Stimulated activated naive CD8-positive, alpha-beta T cell treated with anti-CD3 and anti-CD28 coated beads, Interleukin-15, Interleukin-2, amounts not matched to agents 100 U/mL and 50 U/mL, for 24 hours (primary cell): ENCODE measurements around the gene COG5.
A peak's percentile ranks its signal among the peaks of the same experiment; 100 is the strongest.
"Not testable (repeated sequence)": the region's sequence is repeated elsewhere in the genome, so short reads cannot be mapped to it uniquely, and the experiment has no call there.

Experiments used
- ATAC-seq: fragments of 150-1000 bp; cut with Tn5 transposase; one replicate; pipeline ENCODE4 v1.10.0; 2021
- DNase-seq: peaks from one replicate; pipeline ENCODE4 v3.0.0; 2021

Gene COG5

DNA sequence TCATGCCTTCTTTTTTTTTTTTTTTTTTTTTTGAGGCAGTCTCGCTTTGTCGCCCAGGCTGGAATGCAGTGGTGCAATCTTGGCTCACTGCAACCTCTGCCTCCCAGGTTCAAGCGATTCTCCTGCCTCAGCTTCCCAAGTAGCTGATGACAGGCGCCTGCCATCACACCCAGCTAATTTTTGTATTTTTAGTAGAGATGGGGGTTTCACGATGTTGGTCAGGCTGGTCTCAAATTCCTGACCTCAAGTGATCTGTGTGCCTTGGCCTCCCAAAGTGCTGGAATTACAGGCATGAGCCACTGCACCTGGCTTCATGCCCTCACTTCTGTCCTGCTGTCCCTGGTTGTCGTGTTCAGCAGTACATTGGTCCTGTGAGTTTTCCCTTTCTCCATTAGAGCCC lies 342.9 kb downstream of the COG5 start:
- not testable (repeated sequence) for DNase-seq, ATAC-seq

GRCh38 chr7:107220356-107220755 lies 343.4 kb downstream of the COG5 start:
- DNase-seq (no peak), ATAC-seq (no peak)

DNA sequence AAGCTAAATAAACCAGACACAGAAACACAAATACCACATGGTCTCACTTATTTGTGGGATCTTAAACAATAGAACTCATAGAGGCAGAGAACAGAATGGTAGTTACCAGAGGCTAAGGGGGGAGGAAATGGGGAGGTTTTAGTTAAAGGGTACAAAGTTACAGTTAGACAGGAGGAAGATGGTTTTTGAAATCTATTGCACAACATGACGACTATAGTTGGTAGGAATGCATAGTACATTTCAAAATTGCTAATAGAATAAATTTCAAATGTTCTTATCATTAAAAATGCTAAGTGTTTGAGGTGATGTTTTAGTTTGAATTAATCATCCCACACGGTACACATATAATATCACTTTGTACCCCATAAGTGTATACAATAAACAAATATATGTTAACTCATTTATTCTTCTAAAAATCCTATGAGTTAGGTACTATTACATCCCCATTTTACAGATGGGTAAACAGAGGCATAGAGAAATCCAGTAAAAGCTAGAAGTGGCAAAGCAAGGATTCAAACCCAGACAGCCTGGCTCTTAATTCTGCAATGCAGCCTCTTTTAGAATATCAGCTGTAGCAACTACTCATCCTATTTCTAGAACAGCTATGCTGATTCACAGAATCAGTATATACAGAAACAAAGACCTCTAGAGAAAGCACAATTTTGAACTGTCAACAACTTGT lies 344.0 kb downstream of the COG5 start:
- no peak for DNase-seq
- no peak for ATAC-seq

- ATAC-seq: no peak
Measured at GRCh38 chr7:107213945-107214344, 349.8 kb downstream of the COG5 start.

DNA sequence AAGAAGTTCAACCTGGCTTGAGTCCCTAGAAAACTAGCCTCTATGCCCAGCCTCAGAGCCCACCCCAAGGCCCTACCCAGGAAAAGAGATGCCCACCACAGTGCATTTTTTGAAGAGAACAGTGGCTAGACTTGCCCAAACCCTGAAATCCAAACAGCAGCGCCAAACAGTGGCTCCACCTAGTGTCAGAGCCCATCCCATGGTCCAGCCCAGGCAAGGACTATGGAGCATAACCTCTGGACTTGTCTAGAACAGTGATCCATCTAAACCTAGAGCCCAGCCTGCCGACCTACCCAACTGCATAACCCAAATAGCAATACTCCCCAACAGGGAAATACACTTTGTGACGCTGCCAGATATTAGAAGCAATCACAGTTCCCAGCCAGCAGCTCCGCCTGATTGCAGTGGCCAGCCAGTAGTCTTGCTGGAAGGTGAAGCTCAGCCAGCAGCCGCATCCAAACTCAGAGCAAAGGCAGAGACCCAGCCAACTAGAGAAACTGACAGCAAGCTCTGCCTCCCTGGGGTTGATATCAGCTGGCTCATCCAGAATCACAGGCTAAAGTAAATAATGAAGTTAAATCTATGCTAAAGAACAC lies 350.4 kb downstream of the COG5 start:
- ATAC-seq: no peak
- DNase-seq: no peak

More at GRCh38 chr7:107213945-107214344, 349.8 kb downstream of the COG5 start:
- no peak for DNase-seq

- ATAC-seq (no peak), DNase-seq (no peak)
Measured at GRCh38 chr7:107212725-107213124, 351.0 kb downstream of the COG5 start.

DNA sequence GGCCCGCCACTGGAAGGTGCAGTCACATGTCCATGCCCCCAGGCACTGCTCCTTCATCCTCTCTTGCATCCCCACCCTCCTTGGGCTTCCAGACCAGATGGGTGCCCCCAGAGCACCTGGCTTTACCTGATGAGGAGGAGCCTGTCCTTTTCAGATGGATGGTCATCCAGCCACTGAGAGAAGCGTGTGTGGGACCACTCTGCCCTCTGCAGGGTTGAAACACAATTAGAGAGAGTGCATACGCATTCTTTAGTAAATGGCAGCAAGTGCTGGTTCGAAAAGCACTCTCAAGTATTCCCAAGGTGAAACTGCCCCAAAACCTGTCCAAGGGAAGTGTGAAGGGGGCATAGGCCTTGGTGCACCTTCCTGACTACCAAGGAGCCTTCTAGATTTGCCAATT lies 353.3 kb downstream of the COG5 start:
- DNase-seq: no peak
- ATAC-seq: no peak

GRCh38 chr7:107209565-107209964 lies 354.2 kb downstream of the COG5 start:
- no peak for ATAC-seq

GRCh38 chr7:107208563-107208962 lies 355.2 kb downstream of the COG5 start:
- no peak for ATAC-seq
- DNase-seq: no peak

More at GRCh38 chr7:107209565-107209964, 354.2 kb downstream of the COG5 start:
- no peak for DNase-seq

DNA sequence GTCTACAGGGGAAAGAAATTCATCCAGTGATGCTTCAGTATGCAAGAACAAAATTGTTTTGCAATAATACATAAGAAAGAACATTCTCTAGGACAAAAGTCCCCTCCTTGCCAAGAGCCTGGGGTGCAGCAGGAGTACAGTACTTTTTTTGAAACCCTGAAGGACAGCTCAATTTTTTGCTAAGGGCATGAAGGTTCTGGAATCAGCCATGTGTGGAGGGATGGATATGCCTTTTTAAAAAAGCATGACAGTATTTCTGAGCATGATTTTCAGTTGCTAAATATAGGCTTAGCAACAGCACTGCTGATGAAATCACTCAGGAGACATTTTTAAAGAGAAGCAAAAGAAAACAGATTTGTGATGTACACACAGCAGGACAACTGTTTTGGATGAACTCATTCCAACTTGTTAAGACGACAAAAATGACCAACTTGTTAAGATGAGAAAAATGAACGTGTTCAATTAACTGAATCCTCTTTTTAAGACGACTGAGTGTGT lies 355.6 kb downstream of the COG5 start:
- no peak for DNase-seq

GRCh38 chr7:107207459-107207858 lies 356.3 kb downstream of the COG5 start:
- no peak for DNase-seq
- no peak for ATAC-seq

More for the DNA sequence above, 355.6 kb downstream of the COG5 start:
- no peak for ATAC-seq

- DNase-seq (no peak), ATAC-seq (no peak)
Measured at GRCh38 chr7:107206706-107207105, 357.0 kb downstream of the COG5 start.

GRCh38 chr7:107206136-107206535 lies 357.6 kb downstream of the COG5 start:
- no peak for DNase-seq

DNA sequence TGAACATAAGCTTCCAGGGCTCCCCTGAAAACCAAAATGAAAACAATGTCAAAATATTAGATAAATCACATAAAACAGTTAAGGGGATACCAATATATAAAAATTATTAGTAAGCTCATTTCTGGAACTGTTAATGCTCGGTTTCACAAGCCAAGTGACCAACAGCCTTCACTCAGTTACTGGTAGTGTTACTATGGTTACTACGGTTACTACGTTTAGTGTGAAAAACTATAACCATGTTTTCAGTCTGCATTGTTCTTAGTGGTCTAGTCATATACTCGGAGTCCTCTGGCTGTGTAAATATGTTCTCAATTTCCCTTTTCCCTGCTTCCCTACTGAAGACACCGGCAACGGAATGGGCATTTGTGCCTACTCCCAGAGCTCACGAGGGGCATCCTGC lies 360.1 kb downstream of the COG5 start:
- DNase-seq (no peak), ATAC-seq (no peak)

More at GRCh38 chr7:107206136-107206535, 357.6 kb downstream of the COG5 start:
- no peak for ATAC-seq

DNA sequence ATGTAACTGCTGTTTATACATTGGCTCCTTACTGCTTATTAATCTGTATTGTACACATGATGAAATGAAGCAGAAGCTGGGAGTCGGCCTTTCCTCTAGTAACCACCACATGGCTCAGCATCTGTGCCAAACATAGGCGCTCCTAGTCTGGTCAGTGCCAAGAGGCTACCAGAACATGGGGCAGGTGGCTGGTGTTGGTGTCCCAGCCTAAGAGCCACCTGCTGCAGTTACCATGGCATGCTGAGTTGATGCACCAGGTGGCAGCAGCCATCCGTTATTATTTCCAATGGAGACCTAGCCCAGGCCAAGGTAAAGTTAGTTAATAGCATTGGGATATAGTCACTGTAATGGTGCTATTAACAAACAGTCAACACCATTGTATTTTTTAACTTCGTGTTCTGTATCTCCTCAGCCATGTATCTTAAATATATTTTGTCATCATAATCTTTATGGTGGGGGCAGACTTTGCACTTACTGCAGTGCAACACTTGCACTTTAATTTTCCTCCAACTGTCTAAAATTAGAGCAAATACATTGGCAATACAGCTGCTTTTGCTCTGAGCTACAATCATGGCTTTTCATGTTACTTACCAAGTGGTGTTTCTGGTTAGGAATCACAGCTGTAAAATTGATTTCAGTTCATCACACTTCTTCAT lies 361.8 kb downstream of the COG5 start:
- DNase-seq: peak; percentile 24

DNA sequence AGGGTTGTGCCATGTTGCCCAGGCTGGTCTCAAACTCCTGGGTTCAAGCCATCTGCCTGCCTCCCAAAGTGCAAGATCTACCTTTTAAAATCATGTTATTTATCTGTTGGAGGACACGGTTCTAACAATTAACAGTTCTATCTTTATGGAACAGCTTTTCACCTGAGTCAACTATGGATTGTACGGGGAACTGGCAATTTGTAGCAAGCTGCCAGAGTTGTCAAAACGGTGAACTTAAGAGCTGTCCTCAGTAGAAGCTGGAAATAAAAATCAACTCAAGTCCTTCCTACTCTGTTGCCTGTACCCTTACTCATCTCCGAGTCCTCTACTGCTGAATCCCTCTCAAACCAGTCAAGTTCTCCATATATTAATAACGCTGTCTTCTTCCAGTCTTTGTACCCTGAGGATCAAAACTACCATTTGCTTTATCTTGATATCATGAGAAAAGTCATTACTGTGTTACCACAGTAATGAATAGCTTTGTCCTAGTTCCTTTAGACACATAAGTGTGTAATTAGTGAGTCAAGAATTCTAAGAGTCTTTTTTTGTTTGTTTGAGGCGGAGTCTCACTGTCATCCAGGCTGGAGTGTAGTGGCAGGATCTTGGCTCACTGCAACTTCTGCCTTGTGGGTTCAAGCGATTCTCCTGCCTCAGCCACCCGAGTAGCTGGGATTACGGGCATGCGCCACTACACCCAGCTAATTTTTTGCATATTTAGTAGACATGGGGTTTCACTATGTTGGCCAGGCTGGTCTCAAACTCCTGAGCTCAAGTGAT lies 366.7 kb downstream of the COG5 start:
- DNase-seq (no peak), ATAC-seq (no peak)

More for the DNA sequence above, 361.8 kb downstream of the COG5 start:
- ATAC-seq: no peak

GRCh38 chr7:107194052-107194451 lies 369.7 kb downstream of the COG5 start:
- DNase-seq: no peak
- ATAC-seq: no peak

- no peak for ATAC-seq
- DNase-seq: no peak
Measured at GRCh38 chr7:107190090-107190489, 373.6 kb downstream of the COG5 start.

- no peak for ATAC-seq
- no peak for DNase-seq
Measured at GRCh38 chr7:107187774-107188173, 375.9 kb downstream of the COG5 start.

- ATAC-seq: no peak
- no peak for DNase-seq
Measured at GRCh38 chr7:107186240-107186639, 377.5 kb downstream of the COG5 start.

- no peak for ATAC-seq
Measured at GRCh38 chr7:107185716-107186115, 378.0 kb downstream of the COG5 start.

DNA sequence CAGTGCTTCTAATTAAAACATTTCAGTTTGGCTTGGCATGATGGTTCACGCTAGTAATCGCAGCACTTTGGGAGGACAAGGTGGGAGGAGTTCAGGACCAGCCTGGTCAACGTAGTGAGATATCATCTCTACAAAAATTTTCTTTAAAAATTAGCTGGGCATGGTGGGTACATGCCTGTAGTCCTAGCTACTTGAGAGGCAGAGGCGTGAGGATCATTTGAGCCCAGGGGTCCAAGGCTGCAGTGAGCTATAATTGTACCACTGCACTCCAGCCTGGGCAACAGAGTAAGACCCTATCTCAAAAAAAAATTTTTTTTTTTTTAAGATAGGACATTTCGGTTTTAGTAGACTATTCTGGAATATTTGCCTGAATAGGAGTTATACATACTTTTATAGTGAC lies 382.5 kb downstream of the COG5 start:
- DNase-seq (no peak), ATAC-seq (no peak)

More at GRCh38 chr7:107185716-107186115, 378.0 kb downstream of the COG5 start:
- no peak for DNase-seq
